K562 (cell line): Measurements from ENCODE around the gene CD82. TPM values are rescaled to one million over a fixed set of nuclear protein-coding genes. Genes with fewer than 3 reads are reported as not detected.

Source experiments
- ARID1B ChIP-seq: fragments of 450-650 bp; IDR thresholded peaks from 2 replicates; pipeline ENCODE4 v1.6.1; 2016; ENCODE audit warnings: antibody characterized with exemption, mild to moderate bottlenecking, inconsistent platforms
- CBX2 ChIP-seq: fragments of 200-600 bp; sonication (generic); IDR thresholded peaks from one replicate; pipeline ENCODE4 v1.6.1; 2012; ENCODE audit warnings: mild to moderate bottlenecking, low read length, inconsistent platforms; ENCODE audit not compliant: insufficient read depth, poor library complexity, severe bottlenecking
- HDAC2 ChIP-seq: fragments of 450-650 bp; IDR thresholded peaks from 2 replicates; pipeline ENCODE4 v1.6.1; 2016; ENCODE audit warnings: mild to moderate bottlenecking
- JUND ChIP-seq, 2 experiments: IDR thresholded peaks; 2 replicates in 1 of 2; 3 replicates in 1 of 2; pipeline ENCODE4 v1.6.1; 2011; ENCODE audit warnings: borderline replicate concordance in 2 of 2, low read depth in 2 of 2, low read length in 2 of 2, improper control_type of control experiment in 1 of 2, missing biosample characterization in 1 of 2, missing genetic modification characterization in 1 of 2, missing genetic modification reagents in 1 of 2
- RB1 ChIP-seq: fragments of 450-650 bp; IDR thresholded peaks from 2 replicates; pipeline ENCODE4 v1.6.1; 2017; ENCODE audit warnings: low read depth, mild to moderate bottlenecking
- STAG1 ChIP-seq: sonication (generic); formaldehyde crosslinking; IDR thresholded peaks from 2 replicates; pipeline ENCODE4 v1.5.0; 2020; ENCODE audit warnings: missing genetic modification reagents, borderline replicate concordance
- TEAD1 ChIP-seq, 2 experiments: fragments of 450-650 bp in 1 of 2; sonication (generic) in 1 of 2; formaldehyde crosslinking; IDR thresholded peaks; 2 replicates each; pipeline versions ENCODE4 v1.4.0 to v1.8.0; 2020 to 2022; ENCODE audit warnings: mild to moderate bottlenecking in 2 of 2, missing genetic modification reagents in 1 of 2
- ZNF232 ChIP-seq: sonication (generic); formaldehyde crosslinking; IDR thresholded peaks from 2 replicates; pipeline ENCODE4 v1.8.0; 2022; ENCODE audit warnings: mild to moderate bottlenecking, missing genetic modification reagents
- ZNF444 ChIP-seq: fragments of 250-450 bp; sonication (Bioruptor Pico); IDR thresholded peaks from 2 replicates; pipeline ENCODE4 v1.4.0; 2020; ENCODE audit warnings: mild to moderate bottlenecking, moderate library complexity
- polyA plus RNA-seq, 8 experiments: library from polyadenylated mRNA; depleted of rRNA in 4 of 8; stranded (reverse) in 5 of 8; unstranded in 3 of 8; fragments of >200 nt; fragmentation: Nextera tagmentation in 2 of 8; fragmentation: Illumina TruSeq in 1 of 8; extraction: Ambion mirVana in 2 of 8; extraction: Trizol in 1 of 8; gene quantifications; 2 replicates each; pipeline versions ENCODE4 v1.2.1 to v1.2.3, GENCODE V29; 2011 to 2014; ENCODE audit warnings: inconsistent platforms in 1 of 8, missing spikeins in 1 of 8
- total RNA-seq, 7 experiments: library from RNA; depleted of rRNA in 6 of 7; stranded (reverse); fragments of >200 nt in 6 of 7; fragmentation: Illumina TruSeq in 2 of 7; extraction: Trizol in 2 of 7; gene quantifications; 2 replicates each; pipeline versions ENCODE4 v1.2.1 to v1.2.3, GENCODE V29; 2011 to 2021; ENCODE audit warnings: low replicate concordance in 1 of 7
- TF ChIP-seq, protein P1 (sequence below): fragments of 450-650 bp; IDR thresholded peaks from 2 replicates; pipeline ENCODE4 v1.6.1; 2017; ENCODE audit warnings: antibody characterized with exemption, mild to moderate bottlenecking
- TF ChIP-seq, protein P2 (sequence below), 2 experiments: fragments of 200-800 bp in 1 of 2; sonication (Bioruptor generic) in 1 of 2; sonication (generic) in 1 of 2; formaldehyde crosslinking in 1 of 2; IDR thresholded peaks in 1 of 2; conservative IDR thresholded peaks in 1 of 2; 2 replicates each; pipeline versions ENCODE4 v1.5.0 to v1.6.1; 2016 to 2020; ENCODE audit warnings: missing compliant biosample characterization in 1 of 2, missing genetic modification characterization in 1 of 2, missing genetic modification reagents in 1 of 2
- TF ChIP-seq, protein P3 (sequence below): fragments of 450-650 bp; IDR thresholded peaks from 2 replicates; pipeline ENCODE4 v1.6.1; 2016; ENCODE audit warnings: antibody characterized with exemption
- TF ChIP-seq, protein P4 (sequence below), 2 experiments: fragments of 450-650 bp in 1 of 2; sonication (generic) in 1 of 2; formaldehyde crosslinking in 1 of 2; IDR thresholded peaks in 1 of 2; conservative IDR thresholded peaks in 1 of 2; 2 replicates each; pipeline versions ENCODE4 v1.6.1 to v1.8.1; 2016 to 2023; ENCODE audit warnings: mild to moderate bottlenecking in 2 of 2, moderate library complexity in 2 of 2, inconsistent platforms in 1 of 2, missing genetic modification reagents in 1 of 2

Gene CD82
- total and polyA plus RNA-seq, 9 of the 15 experiments (the other 6 are each of a cell fraction or from before 2014, with no cell fraction given): 0.27 to 9.4 (median 3.0) TPM

DNA sequence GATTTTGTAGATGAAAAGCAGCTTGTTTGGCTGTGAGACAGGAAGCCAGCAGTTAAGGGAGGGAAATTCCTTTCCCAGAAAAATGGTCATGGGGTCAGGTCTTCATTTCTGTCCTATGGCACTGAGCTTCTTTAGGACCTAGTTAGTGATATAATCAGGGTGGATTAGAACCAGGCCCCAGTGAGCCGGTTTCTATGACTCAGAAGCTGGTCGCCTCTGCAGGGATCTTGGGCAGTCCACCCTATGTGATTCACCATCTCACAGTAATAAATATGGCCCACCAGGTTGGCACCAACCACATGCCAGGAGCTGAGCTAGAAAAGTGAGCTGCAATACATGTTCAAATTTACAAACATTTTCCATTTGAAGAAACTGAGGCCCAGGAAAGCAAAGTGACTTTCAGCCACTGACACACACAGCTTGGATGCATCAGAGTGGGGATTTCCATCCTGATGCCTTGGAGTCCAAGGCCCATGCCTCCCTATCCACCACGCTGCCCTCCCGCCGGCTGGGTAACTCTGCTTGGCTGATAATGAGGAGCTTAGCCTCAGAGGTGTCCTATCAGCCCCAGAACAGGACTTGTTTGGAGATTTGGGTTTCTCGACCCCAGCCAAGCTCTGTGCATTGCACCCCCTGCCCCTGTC, 42.0 kb downstream of the CD82 start (continued):
- TF ChIP-seq ZNF444 (CRISPR knock-in tag) (no peak), HDAC2 (no peak), CBX2 (no peak), ZNF232 (CRISPR knock-in tag) (no peak), STAG1 (CRISPR knock-in tag) (no peak), ARID1B (peak; percentile 27; the same call in 1 of the 2 replicates), JUND (IDR thresholded peaks at IDR 0.05; ENCODE audit: borderline replicate concordance, low read depth, low read length) (0 out of 2 replicates have a peak, but pooled peaks have one; percentile 5), JUND (tag; IDR thresholded peaks at IDR 0.05; ENCODE audit: borderline replicate concordance, low read depth, low read length) (peak; percentile 48; the same call in 2 of the 3 replicates), TEAD1 (CRISPR knock-in tag; IDR thresholded peaks at IDR 0.05) (no peak), RB1 (no peak)
- TF ChIP-seq, protein P1, sequence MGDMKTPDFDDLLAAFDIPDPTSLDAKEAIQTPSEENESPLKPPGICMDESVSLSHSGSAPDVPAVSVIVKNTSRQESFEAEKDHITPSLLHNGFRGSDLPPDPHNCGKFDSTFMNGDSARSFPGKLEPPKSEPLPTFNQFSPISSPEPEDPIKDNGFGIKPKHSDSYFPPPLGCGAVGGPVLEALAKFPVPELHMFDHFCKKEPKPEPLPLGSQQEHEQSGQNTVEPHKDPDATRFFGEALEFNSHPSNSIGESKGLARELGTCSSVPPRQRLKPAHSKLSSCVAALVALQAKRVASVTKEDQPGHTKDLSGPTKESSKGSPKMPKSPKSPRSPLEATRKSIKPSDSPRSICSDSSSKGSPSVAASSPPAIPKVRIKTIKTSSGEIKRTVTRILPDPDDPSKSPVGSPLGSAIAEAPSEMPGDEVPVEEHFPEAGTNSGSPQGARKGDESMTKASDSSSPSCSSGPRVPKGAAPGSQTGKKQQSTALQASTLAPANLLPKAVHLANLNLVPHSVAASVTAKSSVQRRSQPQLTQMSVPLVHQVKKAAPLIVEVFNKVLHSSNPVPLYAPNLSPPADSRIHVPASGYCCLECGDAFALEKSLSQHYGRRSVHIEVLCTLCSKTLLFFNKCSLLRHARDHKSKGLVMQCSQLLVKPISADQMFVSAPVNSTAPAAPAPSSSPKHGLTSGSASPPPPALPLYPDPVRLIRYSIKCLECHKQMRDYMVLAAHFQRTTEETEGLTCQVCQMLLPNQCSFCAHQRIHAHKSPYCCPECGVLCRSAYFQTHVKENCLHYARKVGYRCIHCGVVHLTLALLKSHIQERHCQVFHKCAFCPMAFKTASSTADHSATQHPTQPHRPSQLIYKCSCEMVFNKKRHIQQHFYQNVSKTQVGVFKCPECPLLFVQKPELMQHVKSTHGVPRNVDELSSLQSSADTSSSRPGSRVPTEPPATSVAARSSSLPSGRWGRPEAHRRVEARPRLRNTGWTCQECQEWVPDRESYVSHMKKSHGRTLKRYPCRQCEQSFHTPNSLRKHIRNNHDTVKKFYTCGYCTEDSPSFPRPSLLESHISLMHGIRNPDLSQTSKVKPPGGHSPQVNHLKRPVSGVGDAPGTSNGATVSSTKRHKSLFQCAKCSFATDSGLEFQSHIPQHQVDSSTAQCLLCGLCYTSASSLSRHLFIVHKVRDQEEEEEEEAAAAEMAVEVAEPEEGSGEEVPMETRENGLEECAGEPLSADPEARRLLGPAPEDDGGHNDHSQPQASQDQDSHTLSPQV: 0 out of 2 replicates have a peak, but pooled peaks have one; percentile 8
- TF ChIP-seq, protein P2, sequence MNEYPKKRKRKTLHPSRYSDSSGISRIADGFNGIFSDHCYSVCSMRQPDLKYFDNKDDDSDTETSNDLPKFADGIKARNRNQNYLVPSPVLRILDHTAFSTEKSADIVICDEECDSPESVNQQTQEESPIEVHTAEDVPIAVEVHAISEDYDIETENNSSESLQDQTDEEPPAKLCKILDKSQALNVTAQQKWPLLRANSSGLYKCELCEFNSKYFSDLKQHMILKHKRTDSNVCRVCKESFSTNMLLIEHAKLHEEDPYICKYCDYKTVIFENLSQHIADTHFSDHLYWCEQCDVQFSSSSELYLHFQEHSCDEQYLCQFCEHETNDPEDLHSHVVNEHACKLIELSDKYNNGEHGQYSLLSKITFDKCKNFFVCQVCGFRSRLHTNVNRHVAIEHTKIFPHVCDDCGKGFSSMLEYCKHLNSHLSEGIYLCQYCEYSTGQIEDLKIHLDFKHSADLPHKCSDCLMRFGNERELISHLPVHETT (CRISPR knock-in tag; conservative IDR thresholded peaks at IDR 0.05 in 1 of 2, IDR thresholded peaks at IDR 0.05 in 1 of 2): no peak
- TF ChIP-seq, protein P3, sequence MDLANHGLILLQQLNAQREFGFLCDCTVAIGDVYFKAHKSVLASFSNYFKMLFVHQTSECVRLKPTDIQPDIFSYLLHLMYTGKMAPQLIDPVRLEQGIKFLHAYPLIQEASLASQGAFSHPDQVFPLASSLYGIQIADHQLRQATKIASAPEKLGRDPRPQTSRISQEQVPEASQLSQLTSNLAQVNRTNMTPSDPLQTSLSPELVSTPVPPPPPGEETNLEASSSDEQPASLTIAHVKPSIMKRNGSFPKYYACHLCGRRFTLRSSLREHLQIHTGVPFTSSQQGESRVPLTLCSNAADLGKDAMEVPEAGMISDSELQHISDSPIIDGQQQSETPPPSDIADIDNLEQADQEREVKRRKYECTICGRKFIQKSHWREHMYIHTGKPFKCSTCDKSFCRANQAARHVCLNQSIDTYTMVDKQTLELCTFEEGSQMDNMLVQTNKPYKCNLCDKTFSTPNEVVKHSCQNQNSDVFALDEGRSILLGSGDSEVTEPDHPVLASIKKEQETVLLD: no peak
- TF ChIP-seq, protein P4, sequence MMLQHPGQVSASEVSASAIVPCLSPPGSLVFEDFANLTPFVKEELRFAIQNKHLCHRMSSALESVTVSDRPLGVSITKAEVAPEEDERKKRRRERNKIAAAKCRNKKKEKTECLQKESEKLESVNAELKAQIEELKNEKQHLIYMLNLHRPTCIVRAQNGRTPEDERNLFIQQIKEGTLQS (IDR thresholded peaks at IDR 0.05): peak; percentile 18; the same call in 1 of the 2 replicates
- TF ChIP-seq, protein P4 (CRISPR knock-in tag; conservative IDR thresholded peaks at IDR 0.05): no peak
